Loucy (cell line): ENCODE results near the gene TIAM2.

ENCODE experiments used
- H2AFZ ChIP-seq: fragments of 200-600 bp; sonication (generic); 2 replicates; pipeline ENCODE4 v1.6.0; 2016; ENCODE audit warnings: antibody characterized with exemption, mild to moderate bottlenecking, low read length, moderate library complexity
- H3F3A ChIP-seq: fragments of 200-600 bp; 2 replicates; pipeline ENCODE4 v1.6.0; 2016; ENCODE audit warnings: antibody characterized with exemption, low read depth, mild to moderate bottlenecking
- H3K27me3 ChIP-seq: fragments of 200-600 bp; sonication (generic); 2 replicates; pipeline ENCODE4 v1.6.1; 2014; ENCODE audit warnings: low read length, mild to moderate bottlenecking; ENCODE audit not compliant: insufficient read depth, poor library complexity, severe bottlenecking
- H3K36me3 ChIP-seq: fragments of 200-600 bp; sonication (generic); 2 replicates; pipeline ENCODE4 v1.6.1; 2016; ENCODE audit warnings: low read length; ENCODE audit not compliant: insufficient read depth
- H3K4me1 ChIP-seq: fragments of 200-600 bp; sonication (generic); 2 replicates; pipeline ENCODE4 v1.5.1; 2014; ENCODE audit warnings: low read length, mild to moderate bottlenecking; ENCODE audit not compliant: insufficient read depth, poor library complexity, severe bottlenecking
- H3K4me2 ChIP-seq: fragments of 200-600 bp; sonication (generic); 2 replicates; pipeline ENCODE4 v1.6.0; 2014; ENCODE audit warnings: antibody characterized with exemption, low read length, low read depth, mild to moderate bottlenecking; ENCODE audit not compliant: poor library complexity, severe bottlenecking
- H3K4me3 ChIP-seq: fragments of 200-600 bp; sonication (generic); 2 replicates; pipeline ENCODE4 v1.5.1; 2014; ENCODE audit warnings: low read length, mild to moderate bottlenecking, mixed read lengths; ENCODE audit not compliant: poor library complexity, severe bottlenecking
- H3K79me2 ChIP-seq: fragments of 200-600 bp; sonication (generic); 2 replicates; pipeline ENCODE4 v1.6.1; 2014; ENCODE audit warnings: low read length; ENCODE audit not compliant: insufficient read depth
- H3K9ac ChIP-seq: fragments of 200-600 bp; sonication (generic); 2 replicates; pipeline ENCODE4 v1.6.0; 2014; ENCODE audit warnings: mild to moderate bottlenecking, low read depth, low read length, moderate library complexity; ENCODE audit not compliant: poor library complexity, severe bottlenecking
- H3K9me2 ChIP-seq: fragments of 200-600 bp; sonication (generic); replicated peaks from 2 replicates; pipeline ENCODE4 v1.6.1; 2016; ENCODE audit warnings: low read depth, low read length, mixed read lengths
- H3K9me3 ChIP-seq: fragments of 200-600 bp; sonication (generic); 2 replicates; pipeline ENCODE4 v1.6.1; 2014; ENCODE audit warnings: mild to moderate bottlenecking, antibody characterized with exemption, low read length, low read depth; ENCODE audit not compliant: insufficient read depth
- H4K20me1 ChIP-seq: fragments of 200-600 bp; sonication (generic); 2 replicates; pipeline ENCODE4 v1.6.0; 2014; ENCODE audit warnings: antibody characterized with exemption, low read length, mild to moderate bottlenecking; ENCODE audit not compliant: insufficient read depth, poor library complexity, severe bottlenecking
- EZH2phosphoT487 ChIP-seq: fragments of 200-600 bp; IDR thresholded peaks from 2 replicates; pipeline ENCODE4 v1.6.1; 2018; ENCODE audit warnings: antibody characterized with exemption, mild to moderate bottlenecking, moderate library complexity, borderline replicate concordance
- TF ChIP-seq, protein P1 (sequence below): fragments of 200-600 bp; sonication (generic); conservative IDR thresholded peaks from 2 replicates; pipeline ENCODE4 v1.5.1; 2014; ENCODE audit warnings: mild to moderate bottlenecking, antibody characterized with exemption, low read length

TIAM2 gene

GRCh38 chr6:155245193-155245592 lies 250.1 kb downstream of the TIAM2 start:
- H3F3A ChIP-seq, result no peaks in the 10 kb centered on the region

GRCh38 chr6:155245831-155246230 lies 250.7 kb downstream of the TIAM2 start:
- H3K9ac ChIP-seq, result no peak overlapping the region
- no peak overlapping the region for H2AFZ ChIP-seq
- H3K4me3 ChIP-seq, result no peak overlapping the region
- H3K4me1 ChIP-seq, result no peaks in the 10 kb centered on the region
- H3K4me2 ChIP-seq, result no peak overlapping the region
- no peaks in the 10 kb centered on the region for H3K9me2 ChIP-seq
- TF ChIP-seq, protein P1, sequence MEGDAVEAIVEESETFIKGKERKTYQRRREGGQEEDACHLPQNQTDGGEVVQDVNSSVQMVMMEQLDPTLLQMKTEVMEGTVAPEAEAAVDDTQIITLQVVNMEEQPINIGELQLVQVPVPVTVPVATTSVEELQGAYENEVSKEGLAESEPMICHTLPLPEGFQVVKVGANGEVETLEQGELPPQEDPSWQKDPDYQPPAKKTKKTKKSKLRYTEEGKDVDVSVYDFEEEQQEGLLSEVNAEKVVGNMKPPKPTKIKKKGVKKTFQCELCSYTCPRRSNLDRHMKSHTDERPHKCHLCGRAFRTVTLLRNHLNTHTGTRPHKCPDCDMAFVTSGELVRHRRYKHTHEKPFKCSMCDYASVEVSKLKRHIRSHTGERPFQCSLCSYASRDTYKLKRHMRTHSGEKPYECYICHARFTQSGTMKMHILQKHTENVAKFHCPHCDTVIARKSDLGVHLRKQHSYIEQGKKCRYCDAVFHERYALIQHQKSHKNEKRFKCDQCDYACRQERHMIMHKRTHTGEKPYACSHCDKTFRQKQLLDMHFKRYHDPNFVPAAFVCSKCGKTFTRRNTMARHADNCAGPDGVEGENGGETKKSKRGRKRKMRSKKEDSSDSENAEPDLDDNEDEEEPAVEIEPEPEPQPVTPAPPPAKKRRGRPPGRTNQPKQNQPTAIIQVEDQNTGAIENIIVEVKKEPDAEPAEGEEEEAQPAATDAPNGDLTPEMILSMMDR, result no peak
- no peak for TF ChIP-seq EZH2phosphoT487
- H3K9me3 ChIP-seq, result no peaks in the 10 kb centered on the region
- H4K20me1 ChIP-seq, result no peaks in the 10 kb centered on the region
- no peaks in the 10 kb centered on the region for H3K79me2 ChIP-seq
- H3F3A ChIP-seq, result no peaks in the 10 kb centered on the region
- H3K36me3 ChIP-seq, result peaks cover 3% of the 10 kb centered on the region; the same call in 1 of the 2 replicates
- H3K27me3 ChIP-seq, result no peaks in the 10 kb centered on the region

More at GRCh38 chr6:155245193-155245592, 250.1 kb downstream of the TIAM2 start:
- no peak for TF ChIP-seq EZH2phosphoT487
- TF ChIP-seq, protein P1, result no peak
- Histone ChIP-seq H4K20me1 (no peaks in the 10 kb centered on the region), H3K36me3 (no peaks in the 10 kb centered on the region; the same call in 1 of the 2 replicates), H3K79me2 (no peaks in the 10 kb centered on the region), H3K9ac (no peak overlapping the region), H3K9me2 (no peaks in the 10 kb centered on the region), H3K4me2 (no peak overlapping the region), H3K4me3 (no peak overlapping the region), H2AFZ (no peak overlapping the region), H3K27me3 (no peaks in the 10 kb centered on the region), H3K4me1 (no peaks in the 10 kb centered on the region), H3K9me3 (no peaks in the 10 kb centered on the region)

DNA sequence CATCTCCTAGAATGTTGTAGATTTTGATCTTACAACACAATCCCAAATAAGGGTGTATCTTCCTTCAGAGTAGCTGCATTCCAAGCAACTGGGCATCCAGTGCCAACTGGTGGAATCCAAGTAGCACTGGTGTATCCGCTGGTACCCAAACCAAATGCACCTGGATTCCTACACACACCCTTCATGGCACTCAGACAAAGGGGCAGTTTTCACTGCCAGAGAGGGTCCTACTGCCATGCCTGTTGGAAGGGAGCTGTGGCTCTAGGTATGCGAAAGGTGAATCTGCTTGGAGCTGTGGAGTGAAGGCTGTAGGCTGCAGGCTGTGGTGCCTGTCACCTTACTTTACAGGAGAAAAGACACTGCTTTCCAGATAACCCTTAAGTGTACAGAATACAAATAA lies 251.7 kb downstream of the TIAM2 start:
- Histone ChIP-seq H3K4me2 (no peak overlapping the region), H3K9ac (no peak overlapping the region), H3K36me3 (peaks cover 12% of the 10 kb centered on the region; the same call in 1 of the 2 replicates), H4K20me1 (no peaks in the 10 kb centered on the region), H3F3A (no peaks in the 10 kb centered on the region), H3K27me3 (no peaks in the 10 kb centered on the region), H3K9me2 (no peaks in the 10 kb centered on the region), H3K4me3 (no peak overlapping the region), H3K4me1 (no peaks in the 10 kb centered on the region), H3K79me2 (no peaks in the 10 kb centered on the region), H3K9me3 (no peaks in the 10 kb centered on the region), H2AFZ (no peak overlapping the region)
- no peak for TF ChIP-seq EZH2phosphoT487
- TF ChIP-seq, protein P1, result no peak
